Activated naive CD4-positive, alpha-beta T cell treated with anti-CD3 and anti-CD28 coated beads, Interleukin-2, amount 10 ng/mL, durations not matched to agents 5 hours and 36 hours (primary cell): Measurements from ENCODE around the gene PODN. TPM values are rescaled to one million over a fixed set of nuclear protein-coding genes. Genes with fewer than 3 reads are reported as not detected.

ENCODE experiments used
- total RNA-seq, 2 experiments: library from RNA; stranded (reverse); gene quantifications; one replicate each; pipeline ENCODE4 v1.2.3, GENCODE V29; 2021

The PODN gene
- total RNA-seq = not detected

GRCh38 chr1:53061859-53062707 lies at the start of gene PODN:
TSS of gene PODN (plus strand) at chr1:53062213. CDS start at chr1:53069856, 7,643 bp downstream.

Other genes starting within 250 kb of the PODN start
- gene ZYG11A, start 219.5 kb upstream of the PODN start, total RNA-seq = under 1 TPM; 0.05 to 0.10 TPM
- gene ECHDC2, start 140.5 kb upstream of the PODN start, total RNA-seq = 10 to 100 TPM; 53.4 TPM
- 10 to 100 TPM; 92.8 to 96.6 TPM for gene SCP2, start 134.9 kb upstream of the PODN start, total RNA-seq
- not detected for gene SLC1A7, start 80.4 kb downstream of the PODN start, total RNA-seq
- gene CPT2, start 134.6 kb downstream of the PODN start, total RNA-seq = 10 to 100 TPM; 13.3 to 14.8 TPM
- gene CZIB, start 158.4 kb downstream of the PODN start, total RNA-seq = 10 to 100 TPM; 42.9 to 43.2 TPM
- gene MAGOH, start 176.3 kb downstream of the PODN start, total RNA-seq = 10 to 100 TPM; 59.9 to 72.7 TPM